ENCODE results near the gene CFP. TPM values are rescaled to one million over a fixed set of nuclear protein-coding genes. Genes with fewer than 3 reads are reported as not detected.

CFP gene
- polyA plus RNA-seq, 1 experiment, result 0.05 TPM

GRCh38 chrX:47632666-47633065, 2.9 kb upstream of the CFP start:
- POLR2A ChIA-PET, result no interaction called here

GRCh38 chrX:47631676-47632075, 1.9 kb upstream of the CFP start:
- ChIA-PET CTCF (no interaction called here), POLR2A (no interaction called here)
- Histone ChIP-seq H3K9me3 (ENCODE audit: control insufficient read depth, insufficient read depth, low read length) (no peaks in the 10 kb centered on the region), H3K4me3 (ENCODE audit: low read depth, low read length) (no peak overlapping the region), H3K27me3 (ENCODE audit: control insufficient read depth, insufficient read depth, low read length) (no peaks in the 10 kb centered on the region), H3K27ac (ENCODE audit: low read depth, low read length) (no peak overlapping the region)
- DNase-seq (ENCODE audit: low read depth, low spot score), result no peak
- no peak for TF ChIP-seq CTCF (IDR thresholded peaks at IDR 0.05; ENCODE audit: low read depth, low read length)

More at GRCh38 chrX:47632666-47633065, 2.9 kb upstream of the CFP start:
- Histone ChIP-seq H3K27ac (ENCODE audit: low read depth, low read length) (no peak overlapping the region), H3K4me3 (ENCODE audit: low read depth, low read length) (no peak overlapping the region), H3K9me3 (ENCODE audit: control insufficient read depth, insufficient read depth, low read length) (no peaks in the 10 kb centered on the region), H3K27me3 (ENCODE audit: control insufficient read depth, insufficient read depth, low read length) (no peaks in the 10 kb centered on the region)
- no peak for DNase-seq (ENCODE audit: low read depth, low spot score)
- CTCF ChIA-PET, result no interaction called here
- TF ChIP-seq CTCF (IDR thresholded peaks at IDR 0.05; ENCODE audit: low read depth, low read length), result no peak

- no peak overlapping the region for H3K4me3 ChIP-seq (ENCODE audit: low read depth, low read length)
- no peaks in the 10 kb centered on the region for H3K27me3 ChIP-seq (ENCODE audit: control insufficient read depth, insufficient read depth, low read length)
- no peak overlapping the region for H3K27ac ChIP-seq (ENCODE audit: low read depth, low read length)
- POLR2A ChIA-PET, result no interaction called here
- DNase-seq (ENCODE audit: low read depth, low spot score), result no peak
- H3K9me3 ChIP-seq (ENCODE audit: control insufficient read depth, insufficient read depth, low read length), result no peaks in the 10 kb centered on the region
- TF ChIP-seq CTCF (IDR thresholded peaks at IDR 0.05; ENCODE audit: low read depth, low read length), result no peak
- CTCF ChIA-PET, result interaction anchor here (1.3 kb wide), 1 partner anchor 15 kb away, joined by 7 read pairs; no protein-coding TSS in a partner anchor
Observed at GRCh38 chrX:47628982-47629381, 748 bp downstream of the CFP start.

- DNase-seq (ENCODE audit: low read depth, low spot score), result no peak
- TF ChIP-seq CTCF (IDR thresholded peaks at IDR 0.05; ENCODE audit: low read depth, low read length), result no peak
- Histone ChIP-seq H3K27ac (ENCODE audit: low read depth, low read length) (no peak overlapping the region), H3K4me3 (ENCODE audit: low read depth, low read length) (no peak overlapping the region), H3K9me3 (ENCODE audit: control insufficient read depth, insufficient read depth, low read length) (no peaks in the 10 kb centered on the region), H3K27me3 (ENCODE audit: control insufficient read depth, insufficient read depth, low read length) (no peaks in the 10 kb centered on the region)
- ChIA-PET CTCF (interaction anchor here (1.8 kb wide), 1 partner anchor 19 kb away, joined by 12 read pairs; no protein-coding TSS in a partner anchor), POLR2A (interaction anchor here (0.6 kb wide), 1 partner anchor 43 kb away, joined by 4 read pairs; the partner anchor contains the start of gene TIMP1)
Observed at GRCh38 chrX:47625365-47625764, 4.4 kb downstream of the CFP start.

- CTCF ChIA-PET, result interaction anchor here (0.6 to 1.8 kb wide), 2 partner anchors 20 to 21 kb away, joined by 3 to 12 read pairs; no protein-coding TSS in a partner anchor
- DNase-seq (ENCODE audit: low read depth, low spot score), result peak; percentile 32
- Histone ChIP-seq H3K27ac (ENCODE audit: low read depth, low read length) (no peak overlapping the region), H3K9me3 (ENCODE audit: control insufficient read depth, insufficient read depth, low read length) (no peaks in the 10 kb centered on the region), H3K27me3 (ENCODE audit: control insufficient read depth, insufficient read depth, low read length) (no peaks in the 10 kb centered on the region), H3K4me3 (ENCODE audit: low read depth, low read length) (peak overlapping the region; percentile 53)
- POLR2A ChIA-PET, result interaction anchor here (1.0 to 1.1 kb wide), 2 partner anchors 25 to 42 kb away, joined by 3 read pairs; partner anchors contain the start of gene TIMP1
- no peak for TF ChIP-seq CTCF (IDR thresholded peaks at IDR 0.05; ENCODE audit: low read depth, low read length)
Observed at GRCh38 chrX:47623540-47624027, 6.1 kb downstream of the CFP start.

Measured in AG04450 (cell line).